ENCODE results near the gene FBXW4. TPM values are rescaled to one million over a fixed set of nuclear protein-coding genes. Genes with fewer than 3 reads are reported as not detected.

FBXW4 gene
- total and polyA plus RNA-seq, 9 of the 15 experiments (the other 6 are each of a cell fraction or from before 2014, with no cell fraction given): 1.0 to 10.6 (median 5.4) TPM

DNA sequence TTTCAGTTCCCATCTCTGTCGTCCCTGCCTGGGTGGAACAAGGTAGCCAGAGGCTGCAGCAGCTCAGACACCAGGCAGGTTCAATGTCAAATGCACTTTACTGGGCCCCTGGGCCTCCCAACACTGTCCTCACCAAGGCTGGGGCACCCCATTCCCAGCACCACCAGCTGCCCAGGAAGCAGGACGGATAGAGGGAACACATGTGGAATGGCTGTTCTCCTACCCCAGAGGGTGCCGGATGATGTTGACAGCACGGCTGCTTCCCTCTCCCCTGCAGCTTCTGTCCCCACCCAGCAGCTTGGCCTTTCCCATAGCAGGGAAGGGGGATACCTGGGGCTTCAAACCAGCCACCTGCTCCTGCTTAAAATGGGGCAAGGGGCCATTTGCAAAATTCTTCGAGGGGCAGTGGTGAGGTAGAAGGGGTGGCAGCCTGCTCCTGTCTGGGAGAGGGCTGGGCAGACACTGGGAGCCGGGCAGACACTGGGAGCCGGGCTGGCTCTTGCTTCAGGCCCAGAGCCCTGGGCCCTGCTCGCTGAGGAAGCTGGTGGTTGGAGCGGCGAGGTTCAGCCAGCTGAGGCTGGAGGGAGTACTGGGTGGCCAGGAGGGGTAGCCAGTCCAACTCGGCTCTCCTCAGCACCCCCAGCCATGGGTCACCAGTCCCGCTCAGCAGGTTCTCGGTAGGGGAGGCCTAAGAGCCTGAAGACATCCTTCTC, 116.0 kb downstream of the FBXW4 start:
- intact Hi-C loops (cut with micrococcal nuclease) (loop anchor here (10.0 kb wide), 1 partner anchor 134 kb away; no protein-coding TSS in a partner anchor), in situ Hi-C loops (cut with MboI) (no loop called here)
- H3K9me1 ChIP-seq (ENCODE audit: control insufficient read depth, insufficient read depth, low read length): peaks cover 9% of the 10 kb centered on the region
- H3K9me3 ChIP-seq (replicated peaks; ENCODE audit: control insufficient read depth, insufficient read depth, low read depth, low read length): no peaks in the 10 kb centered on the region
- H3K4me3 ChIP-seq: no peak overlapping the region
- peaks cover 28 to 46% of the 10 kb centered on the region in 2 experiments for H3K4me1 ChIP-seq (replicated peaks in 1 of 2; ENCODE audit: control insufficient read depth in 2 of 2, insufficient read depth in 2 of 2, low read length in 2 of 2)
- H3K27me3 ChIP-seq (ENCODE audit: control insufficient read depth in 2 of 2, insufficient read depth in 2 of 2, low read length in 2 of 2): no peaks in the 10 kb centered on the region
- H3K9ac ChIP-seq (ENCODE audit: insufficient read depth in 1 of 2, low read depth in 2 of 2, low read length in 2 of 2): no peak overlapping the region; a peak in 1 of 4 replicates
- no TSS peak for BruUV-seq (replicated peaks)
- H4K20me1 ChIP-seq (replicated peaks; ENCODE audit: control insufficient read depth, insufficient read depth, low read length): no peaks in the 10 kb centered on the region; the same call in 1 of the 2 replicates
- no peak overlapping the region for H3K27ac ChIP-seq (ENCODE audit: extremely low read depth, low read depth, low read length)
- no peak for ATAC-seq
- no peaks in the 10 kb centered on the region for H3K79me2 ChIP-seq (ENCODE audit: control insufficient read depth, insufficient read depth, low read length)
- no peak for FAIRE-seq
- no peak overlapping the region for H3K4me2 ChIP-seq (ENCODE audit: insufficient read depth, low read length)
- peaks cover 35% of the 10 kb centered on the region; the same call in 2 of the 3 replicates for H3K36me3 ChIP-seq (ENCODE audit: control insufficient read depth, insufficient read depth, low read length)
- CTCF ChIA-PET (ENCODE audit: low intra/inter-chr PET ratio): interaction anchor here (1.1 kb wide), 1 partner anchor 24 kb away, joined by 3 read pairs; no protein-coding TSS in a partner anchor
- H2AFZ ChIP-seq (ENCODE audit: low read depth, low read length): no peak overlapping the region
- POLR2A ChIA-PET: interaction anchor here (0.6 to 1.1 kb wide), 4 partner anchors 8 to 66 kb away, joined by 3 to 6 read pairs (median 3); partner anchors contain the start of genes DPCD and POLL
- 89% methylated on average over 11 of the region's 13 CpGs for WGBS (ENCODE audit: insufficient coverage, low coverage, missing lambda C conversion rate)
- DNase-seq (ENCODE audit: extremely low read depth in 1 of 4, low spot score in 3 of 4): no peak
- TF ChIP-seq, protein P1, sequence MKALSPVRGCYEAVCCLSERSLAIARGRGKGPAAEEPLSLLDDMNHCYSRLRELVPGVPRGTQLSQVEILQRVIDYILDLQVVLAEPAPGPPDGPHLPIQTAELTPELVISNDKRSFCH (CRISPR knock-in tag; IDR thresholded peaks at IDR 0.05): no peak
- TF ChIP-seq, protein P1 (tag; IDR thresholded peaks at IDR 0.05): no peak
- TF ChIP-seq ZNF174 (CRISPR knock-in tag; IDR thresholded peaks at IDR 0.05) (no peak), ZNF224 (CRISPR knock-in tag; IDR thresholded peaks at IDR 0.05) (no peak), DDX20 (tag; IDR thresholded peaks at IDR 0.05; ENCODE audit: low read depth) (no peak), ZNF695 (CRISPR knock-in tag; IDR thresholded peaks at IDR 0.05) (no peak), ZC3H11A (IDR thresholded peaks at IDR 0.05; ENCODE audit: low read depth, low read length) (no peak), HNRNPK (IDR thresholded peaks at IDR 0.05; ENCODE audit: low read depth, low read length, poor library complexity, severe bottlenecking) (no peak), CHD2 (IDR thresholded peaks at IDR 0.05; ENCODE audit: low read depth, low read length) (no peak)
- TF ChIP-seq, protein P2, sequence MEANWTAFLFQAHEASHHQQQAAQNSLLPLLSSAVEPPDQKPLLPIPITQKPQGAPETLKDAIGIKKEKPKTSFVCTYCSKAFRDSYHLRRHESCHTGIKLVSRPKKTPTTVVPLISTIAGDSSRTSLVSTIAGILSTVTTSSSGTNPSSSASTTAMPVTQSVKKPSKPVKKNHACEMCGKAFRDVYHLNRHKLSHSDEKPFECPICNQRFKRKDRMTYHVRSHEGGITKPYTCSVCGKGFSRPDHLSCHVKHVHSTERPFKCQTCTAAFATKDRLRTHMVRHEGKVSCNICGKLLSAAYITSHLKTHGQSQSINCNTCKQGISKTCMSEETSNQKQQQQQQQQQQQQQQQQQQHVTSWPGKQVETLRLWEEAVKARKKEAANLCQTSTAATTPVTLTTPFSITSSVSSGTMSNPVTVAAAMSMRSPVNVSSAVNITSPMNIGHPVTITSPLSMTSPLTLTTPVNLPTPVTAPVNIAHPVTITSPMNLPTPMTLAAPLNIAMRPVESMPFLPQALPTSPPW (CRISPR knock-in tag; IDR thresholded peaks at IDR 0.05): no peak
- TF ChIP-seq, protein P3, sequence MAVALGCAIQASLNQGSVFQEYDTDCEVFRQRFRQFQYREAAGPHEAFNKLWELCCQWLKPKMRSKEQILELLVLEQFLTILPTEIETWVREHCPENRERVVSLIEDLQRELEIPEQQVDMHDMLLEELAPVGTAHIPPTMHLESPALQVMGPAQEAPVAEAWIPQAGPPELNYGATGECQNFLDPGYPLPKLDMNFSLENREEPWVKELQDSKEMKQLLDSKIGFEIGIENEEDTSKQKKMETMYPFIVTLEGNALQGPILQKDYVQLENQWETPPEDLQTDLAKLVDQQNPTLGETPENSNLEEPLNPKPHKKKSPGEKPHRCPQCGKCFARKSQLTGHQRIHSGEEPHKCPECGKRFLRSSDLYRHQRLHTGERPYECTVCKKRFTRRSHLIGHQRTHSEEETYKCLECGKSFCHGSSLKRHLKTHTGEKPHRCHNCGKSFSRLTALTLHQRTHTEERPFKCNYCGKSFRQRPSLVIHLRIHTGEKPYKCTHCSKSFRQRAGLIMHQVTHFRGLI (CRISPR knock-in tag; IDR thresholded peaks at IDR 0.05): no peak
- TF ChIP-seq, protein P4, sequence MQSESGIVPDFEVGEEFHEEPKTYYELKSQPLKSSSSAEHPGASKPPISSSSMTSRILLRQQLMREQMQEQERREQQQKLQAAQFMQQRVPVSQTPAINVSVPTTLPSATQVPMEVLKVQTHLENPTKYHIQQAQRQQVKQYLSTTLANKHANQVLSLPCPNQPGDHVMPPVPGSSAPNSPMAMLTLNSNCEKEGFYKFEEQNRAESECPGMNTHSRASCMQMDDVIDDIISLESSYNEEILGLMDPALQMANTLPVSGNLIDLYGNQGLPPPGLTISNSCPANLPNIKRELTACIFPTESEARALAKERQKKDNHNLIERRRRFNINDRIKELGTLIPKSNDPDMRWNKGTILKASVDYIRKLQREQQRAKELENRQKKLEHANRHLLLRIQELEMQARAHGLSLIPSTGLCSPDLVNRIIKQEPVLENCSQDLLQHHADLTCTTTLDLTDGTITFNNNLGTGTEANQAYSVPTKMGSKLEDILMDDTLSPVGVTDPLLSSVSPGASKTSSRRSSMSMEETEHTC (IDR thresholded peaks at IDR 0.05): no peak
- TF ChIP-seq, protein P5, sequence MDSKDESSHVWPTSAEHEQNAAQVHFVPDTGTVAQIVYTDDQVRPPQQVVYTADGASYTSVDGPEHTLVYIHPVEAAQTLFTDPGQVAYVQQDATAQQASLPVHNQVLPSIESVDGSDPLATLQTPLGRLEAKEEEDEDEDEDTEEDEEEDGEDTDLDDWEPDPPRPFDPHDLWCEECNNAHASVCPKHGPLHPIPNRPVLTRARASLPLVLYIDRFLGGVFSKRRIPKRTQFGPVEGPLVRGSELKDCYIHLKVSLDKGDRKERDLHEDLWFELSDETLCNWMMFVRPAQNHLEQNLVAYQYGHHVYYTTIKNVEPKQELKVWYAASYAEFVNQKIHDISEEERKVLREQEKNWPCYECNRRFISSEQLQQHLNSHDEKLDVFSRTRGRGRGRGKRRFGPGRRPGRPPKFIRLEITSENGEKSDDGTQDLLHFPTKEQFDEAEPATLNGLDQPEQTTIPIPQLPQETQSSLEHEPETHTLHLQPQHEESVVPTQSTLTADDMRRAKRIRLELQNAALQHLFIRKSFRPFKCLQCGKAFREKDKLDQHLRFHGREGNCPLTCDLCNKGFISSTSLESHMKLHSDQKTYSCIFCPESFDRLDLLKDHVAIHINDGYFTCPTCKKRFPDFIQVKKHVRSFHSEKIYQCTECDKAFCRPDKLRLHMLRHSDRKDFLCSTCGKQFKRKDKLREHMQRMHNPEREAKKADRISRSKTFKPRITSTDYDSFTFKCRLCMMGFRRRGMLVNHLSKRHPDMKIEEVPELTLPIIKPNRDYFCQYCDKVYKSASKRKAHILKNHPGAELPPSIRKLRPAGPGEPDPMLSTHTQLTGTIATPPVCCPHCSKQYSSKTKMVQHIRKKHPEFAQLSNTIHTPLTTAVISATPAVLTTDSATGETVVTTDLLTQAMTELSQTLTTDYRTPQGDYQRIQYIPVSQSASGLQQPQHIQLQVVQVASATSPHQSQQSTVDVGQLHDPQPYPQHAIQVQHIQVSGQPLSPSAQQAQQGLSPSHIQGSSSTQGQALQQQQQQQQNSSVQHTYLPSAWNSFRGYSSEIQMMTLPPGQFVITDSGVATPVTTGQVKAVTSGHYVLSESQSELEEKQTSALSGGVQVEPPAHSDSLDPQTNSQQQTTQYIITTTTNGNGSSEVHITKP (IDR thresholded peaks at IDR 0.05; ENCODE audit: partially characterized antibody): no peak

All from K562 (cell line).